ELR (cell line): ENCODE results near the gene IGFN1.

Source experiments
- DNase-seq: peaks from one replicate; pipeline ENCODE4 v3.0.0-alpha.2; 2015; ENCODE audit warnings: low read depth

IGFN1 gene

DNA sequence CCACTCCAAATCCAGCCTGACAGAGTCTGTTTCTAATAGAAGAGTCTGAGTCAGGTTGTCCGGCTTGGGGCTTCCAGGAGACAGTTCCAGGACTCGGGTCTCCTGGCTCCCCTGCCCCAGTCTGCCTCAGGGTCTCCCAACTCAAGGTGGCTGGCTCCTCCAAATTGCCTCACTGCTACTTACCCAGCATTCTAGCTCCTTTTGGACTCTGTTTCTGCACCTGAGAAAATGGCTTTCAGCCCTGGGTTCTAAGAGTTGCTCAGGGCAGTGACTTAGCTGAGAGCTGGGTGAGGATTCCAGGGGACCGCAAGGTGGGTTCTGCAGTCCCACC lies 5.5 kb upstream of the IGFN1 start:
- no peak for DNase-seq

GRCh38 chr1:201185527-201186128 lies 5.0 kb upstream of the IGFN1 start:
- no peak for DNase-seq

GRCh38 chr1:201186192-201186591 lies 4.4 kb upstream of the IGFN1 start:
- no peak for DNase-seq

- DNase-seq = no peak
These were observed 1.5 kb upstream of the IGFN1 start for GRCh38 chr1:201189085-201189484.

DNA sequence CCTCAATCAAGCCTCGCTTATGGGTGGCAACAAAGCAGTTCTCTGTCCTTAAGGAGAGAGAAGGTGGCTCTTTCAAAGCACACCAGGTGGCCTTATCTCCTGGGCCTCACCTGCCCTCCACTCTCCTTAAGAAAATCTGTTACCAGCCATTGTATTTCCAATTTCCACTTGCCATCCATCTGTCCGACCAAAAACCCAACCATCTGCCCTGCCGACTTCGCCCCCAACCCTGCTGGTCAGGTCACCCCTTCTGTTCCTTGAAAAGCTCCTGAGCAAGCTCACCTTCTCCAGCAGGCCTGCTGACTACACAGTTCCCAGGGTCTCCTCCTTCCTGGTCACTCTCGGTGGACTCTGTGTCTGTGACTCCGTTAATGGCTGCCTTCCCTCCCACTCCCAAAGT lies 619 bp upstream of the IGFN1 start:
- DNase-seq = no peak

DNA sequence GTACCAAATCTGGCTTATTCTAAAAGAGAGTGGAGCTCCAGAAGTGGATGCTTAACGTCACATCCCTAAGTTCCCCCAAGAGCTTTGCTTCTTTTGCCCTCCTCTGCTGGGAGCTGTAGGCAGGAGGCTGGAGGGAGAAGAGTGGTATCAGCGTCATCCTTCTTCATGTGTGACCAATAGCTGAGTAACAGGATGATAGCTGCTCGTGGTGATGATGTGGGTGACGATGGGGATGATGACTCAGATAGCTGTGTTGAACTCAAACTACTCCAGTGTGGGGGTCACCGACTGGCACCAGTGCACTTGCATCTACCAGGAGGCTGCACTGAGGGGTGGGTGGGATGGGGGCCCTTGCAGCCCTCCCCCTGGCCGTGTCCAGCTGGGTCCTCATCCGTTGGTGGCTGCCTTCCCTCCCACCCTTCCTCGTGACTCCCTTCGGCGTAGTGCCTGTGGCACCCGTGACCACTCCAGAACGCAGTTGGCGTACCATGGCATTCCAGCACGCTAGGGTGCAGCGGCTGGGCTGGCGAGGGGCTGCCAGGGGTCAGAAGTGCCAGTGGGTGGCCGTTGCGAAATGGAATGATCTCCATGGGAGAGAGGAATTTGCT lies 1.1 kb downstream of the IGFN1 start:
- DNase-seq = peak; percentile 96

DNA sequence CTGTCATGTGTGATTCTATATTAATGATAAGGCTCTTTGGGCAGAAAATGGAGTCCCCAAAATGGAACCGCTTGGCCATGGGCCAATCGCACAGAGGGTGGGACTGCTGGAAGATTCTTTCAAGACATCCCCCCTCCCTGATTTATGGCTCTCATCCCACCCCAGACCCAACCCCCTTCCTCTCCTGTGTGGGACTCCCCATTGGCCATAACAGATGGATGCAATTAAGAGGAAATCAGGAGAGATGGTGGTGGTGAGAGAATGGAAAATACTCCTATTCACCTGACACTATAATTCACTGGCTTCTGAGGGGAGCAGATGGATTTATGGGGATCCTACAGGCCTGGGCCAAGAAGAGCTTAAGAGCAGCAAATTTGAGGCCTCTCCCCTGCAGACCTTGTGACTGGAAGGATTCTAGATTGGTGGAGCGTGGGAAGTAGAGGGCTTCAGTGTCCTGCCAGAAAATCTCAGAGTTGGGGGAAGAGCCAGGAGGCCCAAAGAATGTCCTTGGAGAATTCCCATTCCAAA lies 1.7 kb downstream of the IGFN1 start:
- no peak for DNase-seq

DNA sequence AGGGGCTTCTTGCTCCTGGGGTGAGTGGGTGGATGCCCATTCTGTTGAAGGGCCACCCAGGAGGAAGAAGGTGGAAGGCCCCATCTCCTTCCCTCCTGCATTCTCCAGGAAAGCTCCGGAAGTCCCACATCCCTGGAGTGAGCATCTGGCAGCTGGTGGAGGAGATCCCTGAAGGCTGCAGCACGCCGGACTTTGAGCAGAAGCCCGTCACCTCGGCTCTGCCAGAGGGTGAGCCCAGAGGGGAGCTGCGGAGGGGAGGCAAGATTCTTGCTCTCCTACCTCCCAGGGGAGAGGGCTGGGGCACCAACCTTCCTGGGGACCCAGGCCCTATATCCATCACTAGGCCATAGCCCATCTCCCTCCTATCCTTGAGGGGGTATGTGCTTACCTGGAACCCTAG lies 3.4 kb downstream of the IGFN1 start:
- DNase-seq = no peak

DNA sequence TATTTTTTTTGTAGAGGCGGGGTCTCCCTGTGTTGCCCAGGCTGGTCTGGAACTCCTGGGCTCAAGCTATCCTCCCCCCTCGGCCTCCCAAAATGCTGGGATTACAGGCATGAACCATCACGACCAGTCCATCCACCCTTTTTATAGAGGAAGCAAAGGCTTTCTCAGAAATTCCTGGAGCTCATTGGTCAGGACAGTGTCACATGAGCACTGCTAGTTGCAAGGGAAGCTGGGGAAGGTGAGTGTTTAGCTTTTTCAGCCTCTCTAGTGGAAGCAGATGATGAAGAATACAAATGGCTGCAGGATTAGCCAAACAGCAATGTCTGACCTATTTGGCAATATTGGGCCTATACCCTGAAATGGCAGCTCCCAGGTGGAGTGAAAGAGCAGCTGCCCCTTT lies 8.0 kb downstream of the IGFN1 start:
- DNase-seq = no peak

DNA sequence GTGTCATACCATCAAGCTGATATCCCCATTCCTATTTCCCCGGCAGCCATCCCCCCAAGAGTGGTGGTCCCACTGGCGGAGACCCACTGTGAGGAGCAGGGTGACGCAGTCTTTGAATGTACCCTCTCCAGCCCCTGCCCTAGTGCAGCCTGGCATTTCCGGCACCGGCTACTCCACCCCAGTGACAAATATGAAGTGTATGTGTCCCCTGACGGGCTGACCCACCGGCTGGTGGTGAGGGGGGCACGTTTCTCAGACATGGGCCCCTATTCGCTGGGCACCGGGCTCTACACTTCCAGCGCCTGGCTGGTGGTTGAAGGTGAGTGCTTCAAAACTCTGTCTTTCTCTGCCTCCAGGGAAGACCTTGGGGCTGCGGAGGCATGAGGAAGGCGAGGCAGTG lies 14.4 kb downstream of the IGFN1 start:
- no peak for DNase-seq

DNA sequence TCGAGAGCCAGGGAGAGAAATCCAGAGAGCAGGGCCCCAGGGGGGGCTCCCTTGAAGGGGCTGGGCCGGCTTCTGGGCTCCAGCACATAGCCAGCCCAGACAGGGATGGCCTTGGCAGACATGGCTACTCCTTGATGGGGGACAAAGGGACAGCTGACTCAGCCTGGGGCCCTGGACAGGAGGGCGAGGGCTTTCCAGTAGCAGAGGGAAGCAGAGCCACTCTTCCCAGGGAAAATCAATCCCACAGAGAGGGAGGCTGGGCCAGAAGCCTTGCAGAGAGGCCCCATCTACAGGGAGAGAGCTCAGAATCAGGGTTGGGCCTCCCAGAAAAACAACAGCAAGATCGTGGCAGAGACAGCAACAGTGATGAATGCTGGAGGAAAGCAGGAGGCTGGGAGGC lies 15.6 kb downstream of the IGFN1 start:
- DNase-seq = no peak

DNA sequence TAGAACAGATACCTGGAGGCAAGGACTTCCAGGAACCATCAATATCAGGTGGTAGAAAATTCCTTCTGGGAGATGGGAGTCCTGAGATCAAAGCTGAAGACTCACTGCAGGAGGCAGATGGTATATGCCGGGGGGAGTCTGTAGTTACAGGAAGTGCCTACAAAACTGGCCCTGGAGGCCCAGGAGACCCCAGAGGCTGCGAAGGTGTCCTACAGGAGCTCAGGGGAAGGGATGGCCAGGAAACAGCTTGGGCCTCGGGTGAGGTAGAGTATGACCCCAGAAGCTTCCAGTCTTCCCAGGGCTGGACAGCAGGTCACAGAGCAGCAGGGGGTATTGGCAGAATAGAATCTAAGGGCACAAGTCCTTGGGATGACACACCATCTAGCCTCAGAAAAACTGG lies 16.4 kb downstream of the IGFN1 start:
- DNase-seq = no peak

GRCh38 chr1:201208236-201208635 lies 17.6 kb downstream of the IGFN1 start:
- DNase-seq = no peak

DNA sequence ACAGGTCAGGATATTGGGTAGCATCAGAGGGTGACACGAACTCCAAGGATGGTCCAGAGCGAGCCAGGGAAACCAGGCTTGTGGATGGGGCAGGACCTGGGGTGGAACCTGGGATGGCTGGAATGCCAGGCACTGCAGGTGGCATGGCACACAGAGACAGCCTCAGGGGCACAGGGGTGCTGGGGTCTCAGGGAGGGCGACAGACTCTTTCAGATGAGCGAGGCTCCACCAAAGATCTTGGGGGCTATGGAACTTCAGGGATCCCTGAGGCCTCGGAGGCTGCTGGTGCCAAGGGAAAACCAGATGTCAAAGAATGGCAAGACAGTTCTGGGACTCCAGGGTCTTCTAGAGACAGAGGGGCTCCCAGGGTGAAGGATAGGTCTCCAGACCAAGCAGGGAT lies 21.4 kb downstream of the IGFN1 start:
- DNase-seq = no peak

- no peak for DNase-seq
These were observed 21.9 kb downstream of the IGFN1 start for GRCh38 chr1:201212461-201213055.

DNA sequence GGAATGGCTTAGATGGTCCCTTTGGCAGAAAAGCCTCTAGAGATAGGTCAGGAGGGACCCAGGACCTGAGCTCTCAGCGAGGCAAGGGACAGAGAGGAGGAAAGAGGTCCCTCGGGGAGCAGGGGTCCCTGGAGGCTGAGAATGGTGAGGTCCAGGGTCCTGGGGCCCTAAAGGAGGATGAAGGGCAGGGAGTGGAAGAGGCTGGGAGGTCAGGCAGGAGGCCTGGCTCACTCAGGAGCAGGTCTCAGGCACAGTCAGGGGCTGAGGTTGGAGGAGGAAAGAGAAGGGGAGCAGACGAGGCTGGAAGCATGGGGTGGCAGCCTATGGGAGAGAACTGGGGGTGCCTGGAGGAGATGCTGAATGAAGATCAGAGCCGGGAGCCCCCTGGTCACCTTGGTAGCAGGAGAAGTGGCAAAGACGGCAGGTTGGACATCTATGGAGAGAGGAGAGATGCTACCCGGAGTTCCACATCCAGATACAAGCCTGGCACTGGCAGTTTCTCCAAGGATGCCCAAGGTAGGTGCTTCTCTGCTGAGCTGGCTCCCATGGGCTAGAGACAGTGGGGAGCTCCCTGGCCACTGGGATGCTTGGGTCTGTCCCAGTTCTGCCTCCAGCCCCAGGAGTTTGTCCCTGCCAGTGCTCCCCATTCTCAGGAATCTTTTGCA lies 22.6 kb downstream of the IGFN1 start:
- DNase-seq = no peak

DNA sequence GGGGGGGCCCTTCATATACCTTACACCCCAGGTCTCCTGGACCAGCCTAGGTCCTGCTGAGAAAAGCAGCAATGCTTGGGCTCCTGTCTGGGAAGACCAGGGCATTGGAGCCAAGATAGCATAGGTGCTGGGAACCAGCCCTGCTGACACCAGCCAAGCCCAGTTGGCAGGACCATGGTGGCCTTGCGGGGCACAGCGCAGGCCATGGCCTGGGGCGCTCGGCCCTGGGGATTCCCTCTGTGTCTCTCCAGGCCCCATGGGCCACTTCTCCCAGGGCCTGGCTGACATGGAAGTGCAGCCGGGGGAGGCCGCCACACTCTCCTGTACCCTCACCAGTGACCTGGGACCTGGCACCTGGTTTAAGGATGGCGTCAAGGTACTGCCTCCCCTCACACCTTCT lies 23.3 kb downstream of the IGFN1 start:
- no peak for DNase-seq

GRCh38 chr1:201214461-201214860 lies 23.8 kb downstream of the IGFN1 start:
- peak; percentile 36 for DNase-seq

DNA sequence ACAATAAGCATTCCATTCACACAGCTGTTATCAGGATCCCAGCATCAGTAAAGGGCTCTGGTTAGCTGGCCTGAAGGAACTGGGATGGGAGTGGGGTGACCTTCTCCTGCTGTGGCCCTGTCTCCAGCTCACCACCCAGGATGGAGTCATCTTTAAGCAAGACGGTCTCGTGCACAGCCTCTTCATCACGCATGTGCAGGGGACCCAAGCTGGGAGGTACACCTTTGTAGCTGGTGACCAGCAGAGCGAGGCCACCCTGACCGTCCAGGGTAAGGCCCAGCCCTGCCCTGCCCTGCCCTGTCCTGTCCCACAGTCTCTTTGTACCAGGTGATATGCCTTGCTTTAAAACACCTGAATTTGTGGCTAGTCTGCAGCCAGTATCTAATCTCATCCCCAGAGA lies 24.3 kb downstream of the IGFN1 start:
- no peak for DNase-seq

DNA sequence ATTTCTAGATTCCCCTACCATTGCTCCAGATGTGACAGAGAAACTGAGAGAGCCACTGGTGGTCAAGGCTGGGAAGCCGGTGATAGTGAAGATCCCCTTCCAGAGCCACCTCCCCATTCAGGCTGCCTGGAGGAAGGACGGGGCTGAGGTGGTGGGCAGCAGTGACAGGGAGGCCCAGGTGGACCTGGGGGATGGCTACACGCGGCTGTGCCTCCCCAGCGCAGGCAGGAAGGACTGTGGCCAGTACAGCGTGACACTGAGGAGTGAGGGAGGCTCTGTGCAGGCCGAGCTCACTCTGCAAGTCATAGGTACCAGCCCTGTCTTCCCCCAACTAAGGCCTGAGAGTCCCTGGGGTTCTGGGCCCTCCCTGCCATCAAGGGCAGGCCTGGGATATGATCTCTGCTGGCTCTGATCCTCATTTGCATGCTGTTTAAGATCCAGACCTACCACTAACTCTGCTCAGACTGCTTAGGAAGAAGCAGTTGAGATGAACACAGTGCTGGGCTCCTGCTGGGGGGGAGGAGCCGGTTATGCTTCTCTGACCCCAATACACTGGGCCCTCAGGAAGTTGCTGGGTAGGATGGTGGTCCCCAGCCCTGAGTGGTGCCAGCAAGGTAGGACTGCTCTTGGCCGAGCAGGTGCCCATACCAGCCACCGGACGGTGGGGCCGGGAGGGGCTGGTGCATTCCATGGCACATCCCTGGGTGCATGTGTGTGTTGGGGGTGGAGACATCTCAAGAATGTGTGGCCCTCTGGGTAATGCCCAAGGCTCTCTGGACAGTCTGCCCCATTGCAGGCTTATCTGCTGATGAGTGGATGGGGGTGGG lies 25.1 kb downstream of the IGFN1 start:
- DNase-seq = no peak

DNA sequence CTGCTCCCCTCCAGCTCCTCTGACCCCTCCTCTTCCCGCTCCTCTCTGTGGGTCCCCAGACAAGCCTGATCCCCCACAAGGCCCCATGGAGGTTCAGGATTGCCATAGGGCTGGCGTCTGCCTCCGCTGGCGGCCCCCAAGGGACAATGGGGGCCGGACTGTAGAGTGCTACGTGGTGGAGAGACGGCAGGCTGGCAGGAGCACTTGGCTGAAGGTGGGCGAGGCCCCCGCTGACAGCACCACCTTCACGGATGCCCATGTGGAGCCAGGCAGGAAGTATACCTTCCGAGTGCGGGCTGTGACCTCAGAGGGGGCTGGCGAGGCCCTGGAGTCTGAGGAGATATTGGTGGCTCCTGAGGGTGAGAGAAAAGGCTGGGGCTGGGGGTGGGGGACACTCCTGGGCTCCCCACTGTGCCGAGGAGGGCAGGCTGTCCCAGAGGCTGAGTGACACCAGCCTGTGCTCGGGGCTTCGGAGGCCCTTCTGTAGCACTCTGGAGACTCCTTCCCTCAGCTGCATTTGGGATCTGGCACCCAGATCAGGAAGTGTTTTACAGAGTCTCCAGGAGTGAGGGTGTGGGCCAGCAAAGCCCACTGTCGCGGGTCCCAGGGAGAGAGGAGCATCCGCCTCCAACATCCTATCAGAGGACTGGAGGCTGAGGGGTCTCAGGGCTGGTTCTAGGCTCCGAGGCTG lies 25.9 kb downstream of the IGFN1 start:
- DNase-seq = no peak

DNA sequence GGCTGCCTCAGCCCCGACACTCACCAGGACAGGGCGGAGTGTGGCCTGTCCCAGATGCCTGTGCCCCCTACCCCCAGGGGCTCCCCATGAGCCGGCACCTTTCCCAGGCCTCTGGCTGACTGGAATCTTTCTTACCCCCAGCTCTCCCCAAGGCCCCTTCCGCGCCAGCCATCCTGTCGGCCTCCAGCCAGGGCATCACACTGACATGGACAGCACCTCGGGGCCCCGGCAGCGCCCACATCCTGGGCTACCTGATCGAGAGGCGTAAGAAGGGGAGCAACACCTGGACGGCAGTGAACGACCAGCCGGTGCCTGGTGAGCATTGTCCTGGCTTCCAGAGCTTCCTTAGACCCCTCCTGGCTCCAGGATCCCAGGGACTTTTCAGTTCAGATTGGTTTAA lies 26.5 kb downstream of the IGFN1 start:
- no peak for DNase-seq
